Activated T-helper 2 cell treated with anti-CD3 and anti-CD28 coated beads, Interferon-gamma antibody, Interleukin-2, Interleukin-4, amounts not matched to agents 10 μg/mL and 5 μg/mL and 100 μg/mL, durations not matched to agents 14 hours and 24 hours and 36 hours (primary cell): ENCODE measurements around the gene CDIPT. TPM values are rescaled to one million over a fixed set of nuclear protein-coding genes. Genes with fewer than 3 reads are reported as not detected.
"Not testable (repeated sequence)": the region's sequence is repeated elsewhere in the genome, so short reads cannot be mapped to it uniquely, and the experiment has no call there.

ENCODE experiments used
- DNase-seq: peaks from one replicate; pipeline ENCODE4 v3.0.0; 2021; ENCODE audit warnings: low spot score
- H3K27ac Mint-ChIP-seq: one replicate; pipeline ENCODE4 v1.8.0; 2021; ENCODE audit warnings: mixed read lengths
- H3K27me3 Mint-ChIP-seq: one replicate; pipeline ENCODE4 v1.8.0; 2021; ENCODE audit warnings: low read depth, mixed read lengths
- H3K36me3 Mint-ChIP-seq: one replicate; pipeline ENCODE4 v1.8.0; 2021; ENCODE audit warnings: low read depth, mixed read lengths
- H3K4me1 Mint-ChIP-seq: one replicate; pipeline ENCODE4 v1.8.0; 2021; ENCODE audit warnings: low read depth, mixed read lengths
- H3K4me3 Mint-ChIP-seq: one replicate; pipeline ENCODE4 v1.8.0; 2021; ENCODE audit warnings: low read depth, mild to moderate bottlenecking, moderate library complexity, mixed read lengths
- H3K9me3 Mint-ChIP-seq: one replicate; pipeline ENCODE4 v1.8.0; 2021; ENCODE audit warnings: mixed read lengths
- intact Hi-C: fragments of 100-400 bp; cut with micrococcal nuclease; formaldehyde crosslinking; loops from one replicate; pipeline ENCODE4 v1.15.1; 2023
- total RNA-seq: library from RNA; stranded (reverse); gene quantifications from 2 replicates; pipeline ENCODE4 v1.2.3, GENCODE V29; 2022

Gene CDIPT
- total RNA-seq, 1 donor from 2014 or later = 66.6 TPM

DNA sequence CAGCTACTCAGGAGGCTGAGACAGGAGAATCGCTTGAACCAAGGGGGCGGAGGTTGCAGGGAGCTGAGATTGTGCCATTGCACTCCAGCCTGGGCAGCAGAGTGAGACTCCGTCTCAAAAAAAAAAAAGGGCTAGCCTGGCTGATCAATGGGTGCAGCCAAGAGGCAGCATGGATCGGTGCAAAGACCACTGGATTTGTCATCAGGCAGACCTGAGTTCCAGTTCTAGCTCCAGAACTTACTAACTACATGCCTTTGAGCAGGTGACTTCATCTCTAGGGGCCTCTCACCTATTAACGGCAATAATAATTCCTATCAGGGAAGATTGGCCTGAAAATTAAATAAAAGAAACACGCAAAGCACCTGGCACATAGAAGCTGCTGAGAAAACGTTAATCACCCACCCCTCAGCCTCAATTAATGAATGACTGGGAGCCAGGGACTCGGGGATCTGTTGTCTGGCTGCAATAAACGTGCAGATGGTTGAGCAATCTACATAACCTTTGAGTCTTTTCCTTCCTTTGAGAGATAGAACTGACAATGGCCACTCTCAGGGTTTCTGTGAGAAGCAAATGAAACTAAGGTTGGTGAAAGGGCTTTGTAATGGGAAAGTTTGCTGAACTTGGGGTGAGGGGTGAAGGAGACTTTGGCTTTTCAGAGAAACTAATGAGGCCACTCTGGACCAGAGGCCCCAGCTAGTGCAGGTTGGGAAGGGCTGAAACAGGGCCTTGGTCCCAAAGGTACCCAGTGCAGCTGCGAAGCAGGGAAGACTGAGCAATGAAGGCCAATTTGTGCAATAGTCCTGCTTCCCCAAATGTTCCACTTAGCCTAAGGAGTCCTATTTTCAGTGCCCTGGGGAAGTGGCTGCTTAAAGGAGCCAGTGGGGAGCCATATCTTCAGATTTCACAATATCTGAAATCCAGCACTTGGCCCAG lies 28.8 kb upstream of the CDIPT start:
- H3K27ac Mint-ChIP-seq = no peak overlapping the region
- H3K9me3 Mint-ChIP-seq = no peaks in the 10 kb centered on the region
- no peaks in the 10 kb centered on the region for H3K36me3 Mint-ChIP-seq
- intact Hi-C loops = no loop called here
- no peaks in the 10 kb centered on the region for H3K4me1 Mint-ChIP-seq
- DNase-seq = no peak
- H3K27me3 Mint-ChIP-seq = peaks cover 5% of the 10 kb centered on the region
- no peak overlapping the region for H3K4me3 Mint-ChIP-seq

DNA sequence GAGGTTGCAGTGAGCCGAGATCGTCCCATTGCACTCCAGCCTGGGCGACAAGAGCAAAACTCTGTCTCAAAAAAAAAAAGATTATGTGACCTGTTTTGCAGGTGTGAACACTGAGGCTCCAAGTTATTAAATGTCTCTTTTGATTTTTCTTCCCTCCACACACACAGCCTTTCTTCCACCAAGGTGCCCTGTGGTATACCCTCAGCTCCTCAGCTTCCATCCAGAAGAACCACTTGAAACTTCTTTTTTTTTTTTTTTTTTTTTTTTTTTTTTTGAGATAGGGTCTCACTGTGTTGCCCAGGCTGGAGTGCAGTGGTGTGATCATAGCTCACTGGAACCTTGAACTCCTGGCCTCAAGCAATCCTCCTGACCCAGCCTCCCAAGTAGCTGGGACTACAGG lies 26.3 kb upstream of the CDIPT start:
- H3K4me1 Mint-ChIP-seq, H3K4me3 Mint-ChIP-seq, H3K27me3 Mint-ChIP-seq, H3K36me3 Mint-ChIP-seq, DNase-seq, intact Hi-C loops, H3K9me3 Mint-ChIP-seq, H3K27ac Mint-ChIP-seq: not testable (repeated sequence)

DNA sequence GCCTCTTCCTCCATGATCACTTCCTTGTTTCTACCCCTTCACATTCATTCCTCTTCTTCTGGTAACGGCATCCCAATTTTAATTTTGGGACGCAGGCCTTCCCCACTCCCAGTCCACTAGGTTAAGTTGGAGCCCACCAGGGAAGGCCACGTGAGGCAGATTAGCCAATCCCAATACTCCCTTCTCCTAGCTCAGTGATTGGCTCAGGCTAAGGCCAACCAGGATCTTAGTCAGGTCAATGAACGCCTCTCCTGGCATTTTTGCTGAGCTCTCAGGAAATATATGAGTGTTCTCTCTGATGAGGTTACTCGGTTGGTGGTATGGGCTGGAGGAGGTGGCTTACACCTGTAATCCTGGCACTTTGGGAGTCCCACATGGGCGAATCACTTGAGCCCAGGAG lies 21.0 kb upstream of the CDIPT start:
- Mint-ChIP-seq H3K27me3 (peaks cover 4% of the 10 kb centered on the region), H3K4me1 (no peaks in the 10 kb centered on the region), H3K36me3 (no peaks in the 10 kb centered on the region), H3K9me3 (no peaks in the 10 kb centered on the region), H3K27ac (no peak overlapping the region), H3K4me3 (no peak overlapping the region)
- no peak for DNase-seq
- intact Hi-C loops = no loop called here

DNA sequence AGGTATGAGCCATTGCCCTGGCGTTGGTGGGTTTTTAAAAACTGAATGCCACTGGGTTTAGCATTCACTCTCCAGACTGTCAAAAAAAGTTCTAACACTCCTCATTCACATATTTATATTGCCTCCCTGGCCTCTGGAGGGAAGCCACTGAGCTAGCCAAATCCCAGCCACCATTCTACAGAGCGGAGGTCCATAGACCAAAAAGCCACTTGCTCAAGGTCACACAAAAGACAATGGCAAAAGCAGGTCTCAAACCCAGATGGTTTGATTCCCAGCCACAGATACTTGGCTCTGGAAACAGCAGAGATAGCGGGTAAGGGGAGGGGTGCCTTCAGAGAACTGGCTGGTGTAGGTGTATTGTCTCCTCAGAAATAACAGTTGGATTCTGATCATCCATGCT lies 18.0 kb upstream of the CDIPT start:
- H3K27ac Mint-ChIP-seq = no peak overlapping the region
- intact Hi-C loops = no loop called here
- H3K4me3 Mint-ChIP-seq = no peak overlapping the region
- H3K36me3 Mint-ChIP-seq = no peaks in the 10 kb centered on the region
- no peaks in the 10 kb centered on the region for H3K9me3 Mint-ChIP-seq
- peaks cover 21% of the 10 kb centered on the region for H3K27me3 Mint-ChIP-seq
- peaks cover 6% of the 10 kb centered on the region for H3K4me1 Mint-ChIP-seq
- DNase-seq = no peak

DNA sequence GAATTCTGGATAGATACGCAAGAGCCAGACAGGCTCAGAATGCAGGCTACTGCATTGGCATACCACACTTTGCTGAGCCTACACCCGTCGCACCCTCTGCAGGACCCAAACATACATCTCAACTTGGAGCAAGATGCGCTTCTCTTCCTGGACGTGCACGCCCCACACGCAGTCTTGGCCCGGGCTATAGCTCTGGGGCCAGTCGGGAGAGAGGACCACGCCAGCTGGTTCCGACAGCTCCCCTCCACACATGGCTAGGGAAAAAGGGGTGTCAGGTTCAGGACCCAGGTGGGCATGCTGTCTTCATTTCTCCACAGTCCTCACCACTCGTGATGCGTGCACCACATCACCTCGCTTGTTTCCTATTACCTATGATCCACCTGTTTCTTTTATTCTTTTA lies 15.1 kb upstream of the CDIPT start:
- intact Hi-C loops = loop anchor here (10.0 kb wide), 1 partner anchor 147 kb away; the partner anchor contains the start of gene C16orf92
- no peak overlapping the region for H3K4me3 Mint-ChIP-seq

DNA sequence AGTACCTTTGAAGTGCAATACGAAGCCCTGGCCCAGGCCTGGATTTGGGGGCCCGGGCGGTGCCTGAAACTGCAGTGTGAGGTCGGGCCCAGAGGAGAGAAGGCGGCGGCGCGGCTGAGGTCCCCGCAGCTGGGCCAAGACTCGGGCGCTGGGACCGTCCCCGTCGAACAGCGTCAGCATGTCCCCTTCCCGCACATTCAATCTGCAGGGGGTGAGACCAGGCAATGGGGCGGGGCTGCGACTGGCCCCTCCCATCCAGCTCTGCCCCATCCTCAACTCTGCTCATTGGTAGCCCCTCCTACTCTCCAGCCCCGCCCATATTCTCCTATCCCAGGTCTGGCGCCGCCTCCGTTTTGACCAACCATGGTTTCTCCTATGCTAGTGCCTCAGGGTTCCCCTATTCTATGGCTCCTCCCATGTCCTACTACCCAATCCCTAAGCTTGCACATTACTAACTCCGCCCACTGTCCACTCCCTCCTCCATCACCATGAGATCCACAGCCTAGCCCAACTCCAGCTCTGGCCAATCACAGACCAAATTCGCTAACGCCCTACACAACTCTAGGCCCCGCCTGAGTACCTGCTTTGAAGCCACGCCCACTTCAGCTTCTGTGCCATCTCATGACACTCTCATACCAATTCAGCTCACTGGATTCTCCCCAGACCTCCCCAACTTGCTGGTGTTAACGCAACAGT lies 14.4 kb upstream of the CDIPT start:
- no peaks in the 10 kb centered on the region for H3K9me3 Mint-ChIP-seq
- H3K27ac Mint-ChIP-seq = no peak overlapping the region
- H3K27me3 Mint-ChIP-seq = peaks cover 24% of the 10 kb centered on the region
- no peaks in the 10 kb centered on the region for H3K36me3 Mint-ChIP-seq
- peaks cover 6% of the 10 kb centered on the region for H3K4me1 Mint-ChIP-seq
- H3K4me3 Mint-ChIP-seq = peak overlapping the region; percentile 51
- peak; percentile 57 for DNase-seq
- intact Hi-C loops = loop anchor here (10.0 kb wide), 1 partner anchor 147 kb away; the partner anchor contains the start of gene C16orf92

More for the DNA sequence above, 15.1 kb upstream of the CDIPT start:
- no peak for DNase-seq
- H3K27me3 Mint-ChIP-seq = peaks cover 26% of the 10 kb centered on the region
- H3K9me3 Mint-ChIP-seq = no peaks in the 10 kb centered on the region
- no peaks in the 10 kb centered on the region for H3K36me3 Mint-ChIP-seq
- peaks cover 6% of the 10 kb centered on the region for H3K4me1 Mint-ChIP-seq
- H3K27ac Mint-ChIP-seq = no peak overlapping the region

DNA sequence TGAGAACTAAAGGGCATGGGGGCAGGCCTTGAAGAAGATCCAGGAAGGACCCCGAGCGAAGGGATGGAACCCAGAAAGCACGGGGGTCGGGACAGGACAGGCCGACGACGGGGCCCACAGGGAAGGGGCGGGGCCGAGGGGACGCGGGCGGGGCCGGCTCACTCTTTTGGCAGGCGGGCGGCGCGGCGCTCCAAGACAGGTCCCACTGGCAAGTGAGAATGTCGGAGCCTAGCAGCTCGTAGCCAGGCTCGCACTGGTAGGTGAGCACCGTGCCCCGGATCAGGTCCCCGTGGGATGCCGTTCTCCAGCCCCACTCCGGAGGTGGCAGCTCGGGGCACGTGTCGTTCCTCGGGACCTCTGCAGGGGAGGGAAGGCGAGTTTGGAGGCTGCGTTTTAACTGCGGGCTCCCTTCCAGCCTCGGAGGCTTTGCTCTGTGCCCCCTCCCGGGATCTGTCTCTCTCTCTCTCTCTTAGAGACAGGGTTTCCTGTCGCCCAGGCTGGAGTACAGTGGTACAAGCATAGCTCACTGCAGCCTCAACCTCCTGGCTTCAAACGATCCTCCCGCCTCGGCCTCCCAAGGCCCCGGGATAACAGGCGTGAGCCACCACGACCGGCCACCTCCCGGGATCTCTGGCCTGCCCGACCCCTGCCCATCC lies 13.7 kb upstream of the CDIPT start:
- Mint-ChIP-seq H3K27me3 (peaks cover 24% of the 10 kb centered on the region), H3K4me3 (peak overlapping the region; percentile 69), H3K36me3 (no peaks in the 10 kb centered on the region), H3K9me3 (no peaks in the 10 kb centered on the region), H3K4me1 (peaks cover 6% of the 10 kb centered on the region), H3K27ac (no peak overlapping the region)
- intact Hi-C loops = loop anchor here (10.0 kb wide), 1 partner anchor 148 kb away; the partner anchor contains the start of gene C16orf92
- no peak for DNase-seq

DNA sequence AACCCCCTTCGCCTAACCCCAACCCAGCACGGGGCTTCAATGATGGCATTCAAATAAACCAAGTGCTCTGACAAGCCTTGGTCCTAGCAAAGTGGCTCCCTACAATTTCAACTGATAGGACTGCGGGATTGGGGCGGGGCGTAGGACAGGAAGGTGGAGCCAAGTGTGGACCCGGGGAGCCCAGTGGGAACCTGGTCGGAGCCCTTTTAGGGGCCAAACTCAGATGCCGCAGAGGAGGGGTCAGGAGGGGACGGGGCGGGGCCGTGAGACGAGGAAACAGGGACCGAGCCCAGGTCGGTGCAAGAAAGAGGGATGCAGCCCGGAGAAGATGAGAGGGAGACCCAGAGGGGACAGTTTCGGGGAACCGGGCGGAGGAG lies 13.2 kb upstream of the CDIPT start:
- Mint-ChIP-seq H3K27me3 (peaks cover 24% of the 10 kb centered on the region), H3K4me1 (peaks cover 6% of the 10 kb centered on the region), H3K27ac (no peak overlapping the region), H3K9me3 (no peaks in the 10 kb centered on the region), H3K4me3 (peak overlapping the region; percentile 69), H3K36me3 (no peaks in the 10 kb centered on the region)
- intact Hi-C loops = loop anchor here (10.0 kb wide), 1 partner anchor 149 kb away; the partner anchor contains the start of gene C16orf92
- DNase-seq = no peak

DNA sequence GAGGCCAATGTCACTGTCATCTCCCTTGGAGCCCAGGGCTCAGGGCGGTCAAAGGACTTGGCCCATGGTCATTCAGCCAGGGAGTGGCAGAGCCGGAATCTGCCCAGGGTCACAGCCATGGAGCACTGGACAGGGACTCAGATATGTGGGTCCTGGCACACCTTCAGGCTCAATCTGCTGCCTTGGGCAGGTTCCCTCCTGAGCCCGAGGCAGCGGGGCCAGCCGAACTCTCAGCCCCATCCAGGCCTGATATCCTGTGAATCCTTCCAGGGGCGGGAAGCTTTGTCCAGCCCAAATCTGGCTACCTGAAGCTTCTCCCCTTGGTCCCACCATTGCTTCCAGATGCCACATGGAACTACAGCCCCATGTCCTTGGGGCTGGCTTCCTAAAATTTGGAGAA lies 12.2 kb upstream of the CDIPT start:
- intact Hi-C loops = loop anchor here (10.0 kb wide), 1 partner anchor 150 kb away; the partner anchor contains the start of gene C16orf92
- H3K4me3 Mint-ChIP-seq = no peak overlapping the region
- H3K27me3 Mint-ChIP-seq = peaks cover 24% of the 10 kb centered on the region
- DNase-seq = no peak
- no peaks in the 10 kb centered on the region for H3K36me3 Mint-ChIP-seq
- peaks cover 6% of the 10 kb centered on the region for H3K4me1 Mint-ChIP-seq
- H3K9me3 Mint-ChIP-seq = no peaks in the 10 kb centered on the region
- no peak overlapping the region for H3K27ac Mint-ChIP-seq

DNA sequence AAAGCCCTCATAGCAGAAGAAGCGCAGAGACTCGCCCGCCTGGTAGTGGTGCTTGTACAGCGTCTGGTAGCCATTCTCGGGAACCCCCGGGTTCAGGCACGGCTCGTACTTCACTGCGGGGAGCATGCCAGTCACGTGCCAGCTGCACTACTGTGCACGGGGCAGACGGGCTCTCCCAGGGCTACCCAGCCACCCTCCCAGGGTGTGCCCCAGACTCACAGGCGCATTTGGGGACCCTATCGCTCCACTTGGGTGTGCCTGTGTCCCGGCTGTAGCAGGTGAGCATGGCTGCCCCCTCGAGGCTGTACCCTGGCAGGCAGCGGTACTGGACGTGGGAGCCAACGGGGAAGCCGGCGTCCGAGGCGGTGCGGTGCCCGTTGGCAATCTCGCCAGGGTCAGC lies 10.3 kb upstream of the CDIPT start:
- Mint-ChIP-seq H3K27ac (no peak overlapping the region), H3K4me1 (peaks cover 6% of the 10 kb centered on the region), H3K9me3 (no peaks in the 10 kb centered on the region), H3K27me3 (peaks cover 22% of the 10 kb centered on the region), H3K4me3 (no peak overlapping the region), H3K36me3 (no peaks in the 10 kb centered on the region)
- intact Hi-C loops = loop anchor here (10.0 kb wide), 1 partner anchor 151 kb away; the partner anchor contains the start of gene C16orf92
- no peak for DNase-seq

DNA sequence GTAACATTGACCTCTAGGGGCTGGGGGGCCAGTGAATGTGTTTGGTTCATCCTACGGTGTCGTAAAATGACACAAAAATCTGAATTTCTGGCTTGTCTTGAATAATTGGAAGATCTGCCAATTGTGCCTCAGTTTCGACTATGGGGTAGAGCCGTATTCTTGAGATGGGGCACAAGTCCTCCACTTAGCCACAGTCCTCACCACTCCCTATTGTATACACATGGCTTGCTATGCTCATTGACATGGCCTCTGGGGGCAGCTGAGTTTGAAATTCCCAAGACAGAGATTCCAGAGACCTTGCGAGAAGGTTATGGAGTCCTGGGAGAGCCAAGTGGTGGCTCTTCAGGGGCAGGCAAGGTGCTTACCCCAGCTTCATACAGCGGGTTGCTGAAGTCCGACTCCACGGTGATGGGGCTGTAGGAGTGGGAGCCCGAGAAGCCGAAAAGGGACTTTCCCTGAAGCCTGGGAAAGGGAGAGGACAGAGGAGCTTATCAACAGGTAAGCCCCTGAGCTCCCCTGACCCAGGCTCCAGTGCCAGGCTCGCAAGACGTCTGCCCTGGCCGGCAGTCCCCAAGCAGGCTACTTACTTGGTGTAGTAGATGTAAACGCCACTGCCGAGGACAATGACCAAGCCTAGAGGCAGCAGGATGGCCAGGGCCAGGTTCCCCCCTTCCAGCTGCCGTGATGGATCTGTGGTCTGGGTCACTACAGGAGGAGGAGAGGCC lies 9.0 kb upstream of the CDIPT start:
- no peak for DNase-seq
- H3K9me3 Mint-ChIP-seq = no peaks in the 10 kb centered on the region
- peaks cover 9% of the 10 kb centered on the region for H3K27me3 Mint-ChIP-seq
- no peak overlapping the region for H3K4me3 Mint-ChIP-seq
- no peak overlapping the region for H3K27ac Mint-ChIP-seq
- intact Hi-C loops = loop anchor here (10.0 kb wide), 1 partner anchor 153 kb away; the partner anchor contains the start of gene C16orf92
- no peaks in the 10 kb centered on the region for H3K36me3 Mint-ChIP-seq
- H3K4me1 Mint-ChIP-seq = peaks cover 3% of the 10 kb centered on the region

DNA sequence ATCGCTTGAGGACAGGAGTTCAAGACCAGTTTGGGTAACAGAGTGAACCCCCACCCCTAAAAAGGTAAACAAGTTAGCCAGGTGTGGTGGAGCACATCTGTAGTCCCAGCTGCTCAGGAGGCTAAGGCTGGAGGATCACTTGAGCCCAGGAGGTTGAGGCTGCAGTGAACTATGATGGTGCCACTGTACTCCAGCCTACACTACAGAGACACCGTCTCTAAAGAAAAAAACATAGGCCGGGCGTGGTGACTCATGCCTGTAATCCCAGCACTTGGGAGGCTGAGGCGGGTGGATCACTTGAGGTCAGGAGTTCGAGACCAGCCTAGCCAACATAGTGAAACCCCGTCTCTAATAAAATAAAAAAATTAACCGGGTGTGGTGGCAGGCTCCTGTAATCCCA lies 6.0 kb upstream of the CDIPT start:
- not testable (repeated sequence) for H3K9me3 Mint-ChIP-seq

More for the DNA sequence above, 6.0 kb upstream of the CDIPT start:
- not testable (repeated sequence) for H3K4me3 Mint-ChIP-seq, H3K4me1 Mint-ChIP-seq, DNase-seq, H3K36me3 Mint-ChIP-seq, H3K27ac Mint-ChIP-seq, H3K27me3 Mint-ChIP-seq
- intact Hi-C loops = loop anchor here (10.0 kb wide), 1 partner anchor 126 kb away; the partner anchor contains the start of genes HIRIP3 and INO80E
